HEK293T (cell line): ENCODE data around the gene RADX.

ENCODE experiments used
- CTBP1 ChIP-seq: fragments of 450-650 bp; IDR thresholded peaks from 2 replicates; pipeline ENCODE4 v1.6.1; 2016; ENCODE audit warnings: borderline replicate concordance
- HDGF ChIP-seq: fragments of 450-650 bp; IDR thresholded peaks from 2 replicates; pipeline ENCODE4 v1.6.1; 2017; ENCODE audit warnings: antibody characterized with exemption, borderline replicate concordance
- SP1 ChIP-seq: fragments of 450-650 bp; IDR thresholded peaks from 2 replicates; pipeline ENCODE4 v1.6.1; 2017
- SUZ12 ChIP-seq: fragments of 450-650 bp; IDR thresholded peaks from 2 replicates; pipeline ENCODE4 v1.6.1; 2016; ENCODE audit warnings: mild to moderate bottlenecking

DNA sequence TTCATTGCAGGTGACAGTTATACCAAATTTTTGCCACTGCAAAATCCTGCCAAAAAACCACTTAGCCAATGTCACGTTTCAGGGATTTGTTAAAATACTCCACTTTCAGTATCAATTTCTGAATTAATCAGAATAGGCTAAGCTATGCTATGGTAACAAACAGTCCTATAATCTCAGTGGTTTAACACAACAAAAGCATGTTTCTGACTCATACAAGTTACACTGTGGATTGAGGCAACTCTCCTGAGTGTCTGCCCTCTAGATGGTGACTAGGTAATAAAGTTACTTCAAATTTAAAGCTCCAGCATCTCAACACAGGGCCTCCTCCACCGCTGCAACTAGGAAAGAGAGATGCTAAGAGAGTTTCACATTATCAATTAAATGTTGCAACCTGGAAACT lies 23.0 kb upstream of the RADX start:
- TF ChIP-seq CTBP1 (no peak), SP1 (no peak), SUZ12 (no peak), HDGF (no peak)
